HG02588 (cell line): ENCODE data around the gene PAQR4.
"Not testable (repeated sequence)": the region's sequence is repeated elsewhere in the genome, so short reads cannot be mapped to it uniquely, and the experiment has no call there.

Source experiments
- ATAC-seq: cut with Tn5 transposase; IDR thresholded peaks from one replicate; pipeline ENCODE4 v1.9.1; 2021; ENCODE audit warnings: mild to moderate bottlenecking, moderate library complexity; ENCODE audit not compliant: unreplicated experiment

Gene PAQR4

DNA sequence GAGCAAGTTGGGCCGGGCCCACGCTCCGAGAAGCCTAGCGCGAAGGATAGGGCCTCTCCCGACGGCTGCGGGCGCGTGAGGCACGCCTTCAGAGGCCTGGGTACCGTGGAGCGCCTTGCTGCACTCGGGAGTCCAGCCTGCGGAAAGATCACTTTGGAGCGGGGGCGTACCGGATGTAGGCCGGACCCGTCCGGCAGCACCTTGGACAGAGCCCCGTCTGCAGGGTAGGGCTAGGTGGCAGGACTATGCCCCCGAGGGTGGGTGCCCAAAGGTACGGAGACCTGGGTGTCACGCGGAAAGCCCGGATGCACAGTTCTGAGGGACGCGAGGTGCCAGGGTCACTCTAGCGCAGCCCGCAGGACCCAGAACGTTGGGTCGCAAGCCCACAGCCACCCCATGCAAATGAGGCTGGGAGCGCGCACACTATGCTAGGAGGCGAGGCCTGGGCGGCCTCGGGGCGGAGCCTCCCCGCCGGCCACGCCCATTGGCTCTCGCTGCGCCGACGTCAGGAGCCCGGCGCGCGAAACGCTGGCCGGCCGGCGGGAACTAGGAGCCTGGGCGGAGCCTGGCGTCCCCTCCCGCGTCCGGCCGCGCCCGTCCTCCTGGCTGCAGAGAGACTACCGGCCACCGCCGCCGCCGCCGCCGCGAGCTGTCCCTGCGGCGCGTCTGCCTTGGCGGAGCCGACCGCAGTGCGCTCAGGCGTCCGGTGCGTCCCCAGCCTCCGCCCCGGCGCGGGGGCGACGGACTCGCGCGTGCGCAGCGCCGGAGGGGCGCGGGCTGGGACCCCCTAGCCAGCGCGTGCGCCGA is at the start of gene PAQR4:
PAQR4 (plus strand) TSS at position 611 of the 807 bp plus-strand sequence. CDS start 327 bp downstream, outside the sequence.
- peak; percentile 66 for ATAC-seq

DNA sequence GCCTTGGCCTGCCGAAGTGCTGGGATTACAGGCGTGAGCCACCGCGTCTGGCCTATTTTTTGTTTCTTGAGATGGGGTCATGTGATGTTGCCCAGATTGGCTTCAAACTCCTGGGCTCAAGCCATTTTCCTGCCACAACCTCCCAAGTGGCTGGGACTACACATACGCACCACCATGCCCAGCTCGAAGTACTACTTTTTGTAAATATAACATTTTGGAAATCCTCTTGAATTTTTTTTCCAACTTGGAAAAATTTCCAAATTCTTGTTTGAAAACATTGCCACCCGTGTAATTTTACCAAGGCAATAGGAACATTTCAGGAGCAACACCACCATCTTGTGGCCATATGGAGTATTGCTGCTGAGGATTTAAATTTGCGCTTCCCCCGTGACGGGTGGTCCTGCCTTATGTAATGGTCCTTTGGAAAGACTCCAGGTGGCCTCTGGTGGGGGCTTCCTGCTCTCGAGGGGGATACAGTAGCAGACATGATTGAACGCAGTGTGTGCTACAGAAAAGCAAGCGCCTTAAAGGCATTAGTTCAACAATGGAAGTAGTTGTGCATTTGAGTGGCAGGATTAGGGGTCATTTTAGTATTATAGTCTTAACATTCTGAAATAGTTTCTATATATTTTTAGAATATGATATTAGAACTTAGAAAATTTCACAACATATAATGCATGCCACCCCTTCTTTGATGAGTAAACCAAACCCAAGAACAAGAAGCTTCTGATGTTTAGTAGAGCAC is 49.5 kb upstream of the PAQR4 start:
- ATAC-seq = no peak

DNA sequence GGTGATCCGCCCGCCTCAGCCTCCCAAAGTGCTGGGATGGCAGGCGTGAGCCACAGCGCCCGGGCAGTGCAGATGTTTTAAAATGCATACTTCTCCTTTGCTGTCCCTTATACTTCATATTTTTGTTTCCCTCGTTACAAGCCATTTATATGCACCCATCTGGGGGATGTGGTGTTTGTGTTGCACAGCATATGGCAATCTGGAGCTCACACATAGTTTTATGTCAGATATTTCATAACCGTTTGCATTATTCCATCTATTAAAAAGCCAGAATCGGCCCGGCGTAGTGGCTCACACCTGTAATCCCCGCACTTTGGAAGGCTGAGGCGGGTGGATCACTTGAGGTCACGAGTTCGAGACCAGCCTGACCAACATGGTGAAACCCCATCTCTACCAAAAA is 45.7 kb upstream of the PAQR4 start:
- no peak for ATAC-seq

DNA sequence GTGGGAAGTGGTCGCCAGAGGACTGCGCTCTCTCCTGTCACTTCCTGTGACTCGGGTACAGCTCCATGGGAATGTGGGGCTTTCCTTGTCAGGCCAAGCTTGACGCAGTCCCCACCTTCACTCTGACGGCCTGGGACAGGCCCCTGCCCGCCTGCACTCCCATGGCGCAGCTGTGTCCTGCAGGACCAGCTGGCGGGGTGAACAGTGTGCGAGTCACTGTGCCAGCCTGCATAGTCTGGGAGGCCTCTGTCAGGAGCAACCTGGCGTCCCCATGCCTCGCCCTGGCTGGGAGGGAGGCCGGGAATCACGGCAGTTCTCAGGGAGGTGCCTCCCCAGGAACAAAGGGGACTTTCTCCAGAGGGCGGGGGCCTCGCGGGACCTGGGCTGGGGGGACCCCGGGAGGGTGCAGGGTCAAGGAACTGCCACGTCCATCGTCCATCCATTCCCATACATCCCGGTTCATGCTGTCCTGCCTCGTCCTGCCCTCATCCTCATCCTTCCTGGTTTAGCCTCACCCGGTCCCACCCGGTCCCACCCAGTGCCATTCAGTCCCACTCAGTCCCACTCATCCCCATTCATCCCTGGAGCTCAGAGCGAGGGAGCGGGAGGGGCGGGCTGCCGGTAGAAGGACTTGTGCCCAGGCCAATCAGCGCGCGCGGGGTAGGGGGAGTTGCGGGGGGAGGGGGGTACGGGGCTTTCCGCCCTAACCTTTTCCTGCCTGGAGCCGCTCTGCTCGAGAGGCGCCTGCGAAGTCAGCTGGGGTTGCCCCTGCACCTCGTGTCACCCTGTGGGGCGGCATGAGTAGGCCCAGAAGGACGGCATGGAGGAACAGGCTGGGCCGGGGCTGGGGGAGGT is 44.0 kb upstream of the PAQR4 start:
- no peak for ATAC-seq

DNA sequence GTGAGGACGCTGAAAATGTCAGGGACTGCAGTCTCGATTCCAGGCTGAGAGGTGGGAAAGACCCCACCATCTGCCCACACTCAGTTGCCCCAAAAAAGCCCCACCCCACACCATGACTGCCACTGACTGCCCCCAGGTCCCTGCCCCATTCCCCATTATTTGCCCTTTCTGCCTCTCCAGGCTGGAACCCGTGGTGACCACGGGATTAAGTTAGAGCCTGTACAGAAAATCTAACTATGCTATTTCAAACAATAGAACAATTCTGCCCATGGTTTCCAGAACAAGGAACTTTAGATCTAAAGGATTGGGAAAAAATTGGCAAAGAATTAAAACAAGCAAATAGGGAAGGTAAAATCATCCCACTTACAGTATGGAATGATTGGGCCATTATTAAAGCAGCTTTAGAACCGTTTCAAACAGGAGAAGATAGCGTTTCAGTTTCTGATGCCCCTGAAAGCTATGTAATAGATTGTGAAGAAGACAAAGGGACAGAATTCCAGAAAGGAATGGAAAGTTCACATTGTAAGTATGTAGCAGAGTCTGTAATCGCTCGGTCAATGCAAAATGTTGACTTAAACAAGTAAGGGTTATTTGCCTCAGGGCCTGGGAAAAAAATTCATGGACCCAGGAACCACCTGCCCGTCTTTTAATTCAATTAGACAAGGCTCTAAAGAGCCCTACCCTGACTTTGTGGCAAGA is 43.0 kb upstream of the PAQR4 start:
- ATAC-seq = no peak

DNA sequence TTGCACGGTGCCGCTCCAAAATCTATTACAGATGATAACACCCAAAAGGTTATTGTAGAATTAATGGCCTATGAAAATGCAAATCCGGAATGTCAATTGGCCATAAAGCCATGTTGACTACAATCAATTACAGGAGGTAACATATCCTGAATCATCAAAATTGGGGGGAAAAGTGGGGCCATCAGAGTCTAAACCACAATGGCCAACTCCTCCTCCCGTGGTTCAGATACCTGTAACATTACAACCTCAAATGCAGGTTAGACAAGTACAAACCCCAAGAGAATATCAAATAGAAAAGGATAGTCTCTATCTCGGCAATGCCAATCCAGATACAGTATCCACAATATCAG is 42.5 kb upstream of the PAQR4 start:
- no peak for ATAC-seq

DNA sequence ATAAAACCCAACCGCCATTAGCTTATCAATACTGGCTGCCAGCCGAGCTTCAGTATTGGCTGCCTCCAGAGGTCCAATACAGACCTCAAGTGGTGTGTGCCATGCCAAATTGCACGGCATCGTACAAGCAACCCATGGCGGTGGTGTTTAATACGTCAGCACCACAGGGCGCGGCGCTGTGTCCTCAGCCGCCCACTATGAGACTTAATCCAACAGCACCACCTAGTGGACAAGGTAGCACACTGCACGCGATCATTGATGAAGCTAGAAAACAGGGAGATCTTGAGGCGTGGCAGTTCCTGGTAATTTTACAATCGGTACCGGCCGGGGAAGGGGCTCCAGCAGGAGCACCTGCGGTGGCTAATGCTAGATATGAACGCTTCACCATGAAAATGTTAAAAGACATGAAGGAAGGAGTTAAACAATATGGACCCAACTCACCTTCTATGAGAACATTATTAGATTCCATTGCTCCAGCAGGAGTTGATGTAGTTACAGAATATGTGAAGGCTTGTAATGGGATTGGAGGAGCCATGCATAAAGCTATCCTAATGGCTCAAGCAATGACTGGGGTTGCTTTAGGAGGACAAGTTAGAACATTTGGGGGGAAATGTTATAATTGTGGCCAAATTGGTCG is 42.0 kb upstream of the PAQR4 start:
- no peak for ATAC-seq

DNA sequence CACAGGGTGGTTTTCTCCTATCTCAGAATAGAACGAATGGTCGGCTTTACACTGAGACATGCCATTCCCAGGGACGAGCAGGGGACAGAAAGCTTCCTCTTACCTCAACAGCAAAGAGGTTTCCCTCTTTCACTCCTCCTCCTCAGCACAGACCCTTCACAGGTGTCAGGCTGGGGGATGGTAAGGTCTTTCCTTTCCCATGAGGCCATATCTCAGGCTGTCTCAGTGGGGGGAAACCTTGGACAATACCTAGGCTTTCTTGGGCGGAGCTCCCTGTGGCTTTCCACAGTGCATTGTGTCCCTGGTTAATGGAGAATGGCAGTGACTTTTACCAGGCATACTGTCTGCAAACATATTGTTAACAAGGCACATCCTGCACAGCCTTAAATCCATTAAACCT is 41.0 kb upstream of the PAQR4 start:
- ATAC-seq = not testable (repeated sequence)

DNA sequence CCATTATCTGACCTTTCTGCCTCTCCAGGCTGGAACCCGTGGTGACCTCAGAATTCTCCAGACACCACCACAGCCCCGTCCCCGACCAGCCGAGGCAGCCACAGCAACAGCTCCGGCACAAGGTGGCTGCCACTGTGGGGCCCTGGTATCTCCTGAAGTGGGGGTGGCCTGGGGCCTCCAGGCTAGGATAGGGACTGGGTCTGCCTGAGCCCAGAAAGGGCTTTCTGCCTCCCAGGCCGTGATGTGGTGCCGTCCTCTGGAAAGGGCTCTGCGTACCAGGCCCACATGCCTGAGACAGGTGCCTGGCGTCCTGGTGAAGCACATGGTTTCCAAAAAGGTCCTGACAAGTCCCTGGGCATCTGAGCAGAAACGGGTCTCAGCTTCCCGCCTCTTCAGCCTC is 40.4 kb upstream of the PAQR4 start:
- no peak for ATAC-seq

DNA sequence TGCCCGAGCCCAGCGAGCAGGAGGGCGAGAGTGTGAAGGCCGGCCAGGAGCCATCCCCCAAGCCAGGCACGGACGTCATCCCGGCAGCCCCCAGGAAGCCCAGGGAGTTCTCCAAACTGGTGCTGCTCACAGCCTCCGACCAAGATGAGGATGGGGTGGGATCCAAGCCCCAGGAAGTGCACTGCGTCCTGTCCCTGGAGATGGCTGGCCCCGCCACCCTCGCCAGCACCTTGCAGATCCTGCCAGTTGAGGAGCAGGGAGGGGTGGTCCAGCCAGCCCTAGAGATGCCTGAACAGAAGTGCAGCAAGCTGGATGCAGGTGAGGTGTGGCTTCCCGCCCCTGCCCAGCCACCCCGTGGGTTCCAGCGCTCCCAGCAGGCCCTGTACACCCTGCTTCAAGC is 39.5 kb upstream of the PAQR4 start:
- no peak for ATAC-seq

DNA sequence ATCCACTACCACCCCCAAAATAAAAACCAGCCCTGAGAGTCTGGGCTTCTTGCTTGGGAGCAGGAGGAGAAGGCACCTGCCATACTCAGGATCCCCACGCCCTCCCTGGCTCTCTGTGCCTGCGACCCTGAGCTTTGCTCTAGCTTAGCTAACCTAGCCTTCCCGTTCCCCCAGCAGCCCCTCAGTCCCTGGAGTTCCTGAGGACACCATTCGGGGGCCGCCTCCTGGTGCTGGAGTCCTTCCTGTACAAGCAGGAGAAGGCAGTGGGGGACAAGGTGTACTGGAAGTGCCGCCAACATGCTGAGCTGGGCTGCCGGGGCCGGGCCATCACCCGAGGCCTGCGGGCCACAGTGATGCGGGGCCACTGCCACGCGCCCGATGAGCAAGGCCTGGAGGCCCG is 38.9 kb upstream of the PAQR4 start:
- no peak for ATAC-seq

DNA sequence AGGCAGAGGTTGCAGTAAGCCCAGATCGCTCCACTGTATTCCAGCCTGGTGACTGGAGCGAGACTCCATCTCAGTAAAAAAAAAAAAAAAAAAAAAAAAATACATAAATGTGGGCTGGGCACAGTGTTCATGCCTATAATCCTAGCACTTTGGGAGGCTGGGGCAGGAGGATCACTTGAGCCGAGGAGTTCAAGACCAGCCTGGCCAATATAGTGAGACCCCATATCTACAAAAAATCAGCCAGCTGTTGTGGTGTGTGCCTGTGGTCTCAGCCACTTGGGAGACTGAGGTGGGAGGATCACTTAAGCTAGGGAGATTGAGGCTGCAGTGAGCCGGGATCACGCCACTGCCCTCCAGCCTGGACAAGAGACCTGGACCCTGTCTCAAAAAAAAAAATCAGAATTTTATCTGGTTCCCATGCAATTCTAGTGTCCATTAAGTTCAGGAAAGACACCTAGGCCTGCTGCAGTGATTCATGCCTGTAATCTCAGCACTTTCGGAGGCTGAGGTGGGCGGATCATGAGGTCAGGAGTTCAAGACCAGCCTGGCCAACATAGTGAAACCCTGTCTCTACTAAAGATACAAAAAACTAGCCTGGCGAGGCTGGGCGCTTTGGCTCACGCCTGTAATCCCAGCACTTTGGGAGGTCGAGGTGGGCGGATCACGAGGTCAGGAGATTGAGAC is 37.8 kb upstream of the PAQR4 start:
- not testable (repeated sequence) for ATAC-seq

DNA sequence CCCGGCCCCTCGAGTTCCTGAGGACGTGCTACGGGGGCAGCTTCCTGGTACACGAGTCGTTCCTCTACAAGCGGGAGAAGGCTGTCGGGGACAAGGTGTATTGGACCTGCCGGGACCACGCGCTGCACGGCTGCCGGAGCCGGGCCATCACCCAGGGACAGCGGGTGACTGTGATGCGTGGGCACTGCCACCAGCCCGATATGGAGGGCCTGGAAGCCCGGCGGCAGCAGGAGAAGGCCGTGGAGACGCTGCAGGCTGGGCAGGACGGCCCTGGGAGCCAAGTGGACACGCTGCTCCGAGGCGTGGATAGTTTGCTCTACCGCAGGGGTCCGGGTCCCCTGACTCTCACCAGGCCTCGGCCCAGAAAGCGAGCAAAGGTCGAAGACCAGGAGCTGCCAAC is 36.0 kb upstream of the PAQR4 start:
- no peak for ATAC-seq

DNA sequence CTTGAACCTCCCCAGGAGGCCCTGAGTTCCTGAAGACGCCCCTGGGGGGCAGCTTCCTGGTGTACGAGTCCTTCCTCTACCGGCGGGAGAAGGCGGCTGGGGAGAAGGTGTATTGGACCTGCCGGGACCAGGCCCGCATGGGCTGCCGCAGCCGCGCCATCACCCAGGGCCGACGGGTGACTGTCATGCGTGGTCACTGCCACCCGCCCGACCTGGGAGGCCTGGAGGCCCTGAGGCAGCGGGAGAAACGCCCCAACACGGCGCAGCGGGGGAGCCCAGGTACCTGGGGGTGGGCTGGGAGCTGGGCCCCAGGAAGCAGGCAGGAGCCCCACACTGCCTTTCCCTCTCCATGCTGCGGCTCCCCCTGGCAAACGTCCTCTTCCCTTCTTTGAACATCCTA is 35.4 kb upstream of the PAQR4 start:
- no peak for ATAC-seq

DNA sequence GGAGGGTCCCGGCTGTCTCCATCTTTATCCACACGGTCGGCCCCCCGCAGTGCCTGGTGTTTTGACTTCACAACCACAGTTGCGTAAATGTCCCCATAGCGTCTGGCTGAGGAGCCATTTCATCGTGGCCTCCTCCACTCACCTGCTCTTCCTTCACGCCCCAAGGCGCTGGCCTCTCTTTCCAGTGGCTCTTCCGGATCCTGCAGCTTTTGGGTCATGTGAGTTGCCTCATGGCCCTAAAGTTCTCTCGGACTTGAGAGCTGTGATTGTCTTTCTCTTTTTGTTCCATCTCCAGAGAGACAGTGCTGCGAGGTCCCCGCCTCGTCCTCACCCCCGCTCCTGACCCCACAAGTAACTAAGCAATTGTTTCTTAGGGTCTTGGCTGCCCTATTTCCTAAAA is 34.7 kb upstream of the PAQR4 start:
- no peak for ATAC-seq

DNA sequence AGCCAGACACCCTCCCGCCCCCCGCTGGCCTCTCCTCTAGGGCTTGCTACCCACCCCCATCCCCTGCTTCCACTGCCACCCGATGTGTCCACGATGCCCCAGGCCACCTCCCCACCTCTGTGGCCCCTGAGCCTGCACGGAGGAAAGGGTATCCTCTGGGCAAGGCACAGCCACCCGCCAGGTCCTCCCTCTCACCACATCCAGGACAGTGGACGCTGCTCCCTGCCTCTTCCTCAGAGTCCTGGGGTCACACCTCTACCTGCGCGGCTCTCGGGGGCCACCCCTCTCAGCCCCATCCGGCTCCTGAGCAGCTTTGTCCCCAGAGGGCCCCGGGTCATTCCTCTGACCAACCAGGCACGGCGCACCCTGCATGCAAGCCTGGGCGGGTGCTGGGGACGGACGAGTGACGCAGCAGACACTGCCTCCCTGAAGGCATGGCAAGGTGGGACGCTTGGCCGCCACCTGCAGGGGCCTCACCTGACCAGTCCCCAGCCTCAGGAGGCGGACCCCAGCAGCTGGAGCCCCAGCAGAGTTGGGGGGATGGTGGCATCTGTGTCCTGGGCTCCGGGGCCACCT is 32.6 kb upstream of the PAQR4 start:
- ATAC-seq = no peak

DNA sequence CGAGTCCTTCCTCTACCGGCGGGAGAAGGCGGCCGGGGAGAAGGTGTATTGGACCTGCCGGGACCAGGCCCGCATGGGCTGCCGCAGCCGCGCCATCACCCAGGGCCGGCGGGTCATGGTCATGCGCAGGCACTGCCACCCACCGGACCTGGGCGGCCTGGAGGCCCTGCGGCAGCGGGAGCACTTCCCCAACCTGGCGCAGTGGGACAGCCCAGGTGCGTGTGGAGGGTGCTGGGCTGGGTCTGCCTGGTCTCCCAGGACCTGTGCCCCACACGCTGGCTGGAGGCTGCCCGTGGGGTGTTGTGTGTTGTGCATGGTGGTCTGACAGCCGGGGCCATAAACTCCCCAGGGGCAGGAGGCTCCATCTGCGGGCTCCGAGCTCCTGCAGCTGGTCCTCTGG is 32.0 kb upstream of the PAQR4 start:
- ATAC-seq = no peak

DNA sequence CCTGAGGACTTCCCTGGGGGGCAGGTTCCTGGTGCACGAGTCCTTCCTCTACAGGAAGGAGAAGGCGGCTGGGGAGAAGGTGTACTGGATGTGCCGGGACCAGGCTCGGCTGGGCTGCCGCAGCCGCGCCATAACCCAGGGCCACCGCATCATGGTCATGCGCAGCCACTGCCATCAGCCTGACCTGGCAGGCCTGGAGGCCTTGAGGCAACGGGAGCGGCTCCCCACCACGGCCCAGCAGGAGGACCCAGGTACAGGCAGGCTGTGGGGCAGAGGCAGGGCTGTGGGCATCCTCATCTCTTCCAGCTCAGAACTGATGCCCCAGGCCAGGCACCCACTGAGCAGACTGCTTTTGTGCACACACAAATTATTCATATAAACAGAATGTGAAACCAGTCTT is 30.9 kb upstream of the PAQR4 start:
- ATAC-seq = no peak

DNA sequence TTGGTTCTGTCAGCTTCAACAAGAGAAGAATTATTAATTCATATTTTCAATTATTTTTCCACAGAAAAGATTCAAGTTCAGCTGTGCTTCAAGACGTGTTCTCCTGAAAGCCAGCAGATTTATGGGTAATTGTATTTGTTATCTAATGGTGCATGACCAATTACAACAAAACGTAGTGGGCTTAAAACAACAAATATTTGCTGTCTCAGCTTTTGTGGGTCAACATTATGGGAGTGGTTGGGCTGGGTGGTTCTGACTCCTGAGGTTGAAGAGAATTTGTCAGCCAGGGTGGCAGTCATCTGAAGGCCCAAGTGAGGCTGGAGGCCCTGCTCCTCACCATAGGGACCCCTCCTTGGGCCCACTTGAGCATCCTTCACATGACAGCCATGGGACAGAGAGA is 29.2 kb upstream of the PAQR4 start:
- ATAC-seq = no peak

DNA sequence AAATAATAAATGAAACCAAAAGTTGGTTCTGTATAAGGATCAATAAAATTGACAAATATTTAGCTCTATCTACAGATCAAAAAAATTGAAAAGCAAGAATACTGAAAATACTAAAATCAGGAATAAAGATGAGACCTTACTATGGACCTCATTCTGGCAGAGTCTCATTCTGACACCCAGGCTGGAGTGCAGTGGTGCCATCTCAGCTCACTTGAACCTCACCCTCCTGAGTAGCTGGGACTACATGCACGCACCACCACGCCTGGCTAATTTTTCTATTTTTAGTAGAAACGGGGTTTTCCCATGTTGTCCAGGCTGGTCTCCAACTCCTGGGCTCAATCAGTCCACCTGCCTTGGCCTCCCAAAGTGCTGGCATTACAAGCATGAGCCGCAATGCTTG is 27.1 kb upstream of the PAQR4 start:
- ATAC-seq = no peak
